Ascending aorta (tissue), 2 donors: ENCODE data around the gene CPN2. TPM values are rescaled to one million over a fixed set of nuclear protein-coding genes. Genes with fewer than 3 reads are reported as not detected.

Experiments
- DNase-seq, 2 donors: peaks; one replicate each; pipeline ENCODE4 v3.0.0-alpha.2; 2019; ENCODE audit warnings: low spot score in 2 of 2
- H3K27ac ChIP-seq, 2 donors: fragments of 200-600 bp; sonication (generic); one replicate each; pipeline ENCODE4 v1.5.1; 2016 to 2017; ENCODE audit warnings: mild to moderate bottlenecking in 1 of 2
- H3K27me3 ChIP-seq: fragments of 200-600 bp; sonication (generic); one replicate; pipeline ENCODE4 v1.5.1; 2017
- H3K36me3 ChIP-seq, 2 donors: fragments of 200-600 bp; sonication (generic); one replicate each; pipeline ENCODE4 v1.5.1; 2016
- H3K4me1 ChIP-seq, 2 donors: fragments of 200-600 bp; sonication (generic); one replicate each; pipeline ENCODE4 v1.5.1; 2016 to 2017; ENCODE audit warnings: mild to moderate bottlenecking in 1 of 2
- H3K4me3 ChIP-seq, 2 donors: fragments of 200-600 bp; sonication (generic); one replicate each; pipeline ENCODE4 v1.5.1; 2016 to 2017; ENCODE audit warnings: mild to moderate bottlenecking in 1 of 2
- H3K9me3 ChIP-seq, 2 donors: fragments of 200-600 bp; sonication (generic); one replicate each; pipeline ENCODE4 v1.5.1; 2016
- intact Hi-C: fragments of 100-400 bp; cut with DNase I; formaldehyde crosslinking; loops from one replicate; pipeline ENCODE4 v1.15.1; 2023
- total RNA-seq: library from RNA; depleted of rRNA; stranded (reverse); fragments of >200 nt; gene quantifications from one replicate; pipeline ENCODE4 v1.1.0, GENCODE V29; 2016
- TF ChIP-seq, protein P1 (sequence below), 3 experiments: fragments of 200-600 bp in 2 of 3; fragments of 450-650 bp in 1 of 3; sonication (generic) in 2 of 3; IDR thresholded peaks; one replicate each; pipeline ENCODE4 v1.5.1; 2016 to 2019; ENCODE audit warnings: antibody characterized with exemption in 3 of 3, mild to moderate bottlenecking in 1 of 3, moderate library complexity in 1 of 3

CPN2 gene
- total RNA-seq, 1 donor from 2014 or later, result not detected

DNA sequence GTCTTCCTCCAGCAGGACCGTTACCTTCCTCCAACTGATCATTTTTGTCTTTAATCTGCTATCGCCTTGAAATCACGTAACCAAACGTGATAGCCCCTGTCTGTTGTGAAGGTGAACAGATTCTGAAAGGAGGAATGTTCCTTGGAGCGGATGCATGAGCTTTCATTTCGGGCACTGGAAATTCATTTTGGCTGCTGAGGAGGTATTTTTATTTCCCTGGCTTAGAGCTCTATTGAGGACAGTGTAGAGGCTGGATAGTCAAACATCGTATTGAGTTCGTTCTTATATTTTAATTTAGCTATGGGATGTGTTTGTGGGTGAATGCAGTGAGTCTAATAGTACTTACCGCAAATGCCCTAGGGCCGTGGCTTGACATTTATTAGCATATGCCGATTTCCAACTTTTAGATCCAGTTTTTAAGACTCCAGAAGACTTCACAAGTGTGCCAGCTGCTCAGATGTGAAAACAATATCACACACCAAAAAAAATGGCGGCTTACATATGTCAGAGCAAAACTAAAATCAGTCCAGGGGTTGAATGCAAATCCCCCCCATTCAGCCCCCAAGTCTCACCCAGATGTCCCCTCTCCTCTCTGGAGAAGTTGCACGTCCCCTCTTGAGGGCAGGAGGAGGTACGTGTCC lies 22.1 kb downstream of the CPN2 start:
- Histone ChIP-seq H3K36me3 (no peaks in the 10 kb centered on the region), H3K9me3 (no peaks in the 10 kb centered on the region), H3K27ac (no peak overlapping the region), H3K4me1 (peaks cover 0 to 5% of the 10 kb centered on the region in 2 donors), H3K4me3 (no peak overlapping the region), H3K27me3 (no peaks in the 10 kb centered on the region)
- DNase-seq, result no peak
- TF ChIP-seq, protein P1, sequence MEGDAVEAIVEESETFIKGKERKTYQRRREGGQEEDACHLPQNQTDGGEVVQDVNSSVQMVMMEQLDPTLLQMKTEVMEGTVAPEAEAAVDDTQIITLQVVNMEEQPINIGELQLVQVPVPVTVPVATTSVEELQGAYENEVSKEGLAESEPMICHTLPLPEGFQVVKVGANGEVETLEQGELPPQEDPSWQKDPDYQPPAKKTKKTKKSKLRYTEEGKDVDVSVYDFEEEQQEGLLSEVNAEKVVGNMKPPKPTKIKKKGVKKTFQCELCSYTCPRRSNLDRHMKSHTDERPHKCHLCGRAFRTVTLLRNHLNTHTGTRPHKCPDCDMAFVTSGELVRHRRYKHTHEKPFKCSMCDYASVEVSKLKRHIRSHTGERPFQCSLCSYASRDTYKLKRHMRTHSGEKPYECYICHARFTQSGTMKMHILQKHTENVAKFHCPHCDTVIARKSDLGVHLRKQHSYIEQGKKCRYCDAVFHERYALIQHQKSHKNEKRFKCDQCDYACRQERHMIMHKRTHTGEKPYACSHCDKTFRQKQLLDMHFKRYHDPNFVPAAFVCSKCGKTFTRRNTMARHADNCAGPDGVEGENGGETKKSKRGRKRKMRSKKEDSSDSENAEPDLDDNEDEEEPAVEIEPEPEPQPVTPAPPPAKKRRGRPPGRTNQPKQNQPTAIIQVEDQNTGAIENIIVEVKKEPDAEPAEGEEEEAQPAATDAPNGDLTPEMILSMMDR (IDR thresholded peaks at IDR 0.05), result no peak
- intact Hi-C loops, result no loop called here

DNA sequence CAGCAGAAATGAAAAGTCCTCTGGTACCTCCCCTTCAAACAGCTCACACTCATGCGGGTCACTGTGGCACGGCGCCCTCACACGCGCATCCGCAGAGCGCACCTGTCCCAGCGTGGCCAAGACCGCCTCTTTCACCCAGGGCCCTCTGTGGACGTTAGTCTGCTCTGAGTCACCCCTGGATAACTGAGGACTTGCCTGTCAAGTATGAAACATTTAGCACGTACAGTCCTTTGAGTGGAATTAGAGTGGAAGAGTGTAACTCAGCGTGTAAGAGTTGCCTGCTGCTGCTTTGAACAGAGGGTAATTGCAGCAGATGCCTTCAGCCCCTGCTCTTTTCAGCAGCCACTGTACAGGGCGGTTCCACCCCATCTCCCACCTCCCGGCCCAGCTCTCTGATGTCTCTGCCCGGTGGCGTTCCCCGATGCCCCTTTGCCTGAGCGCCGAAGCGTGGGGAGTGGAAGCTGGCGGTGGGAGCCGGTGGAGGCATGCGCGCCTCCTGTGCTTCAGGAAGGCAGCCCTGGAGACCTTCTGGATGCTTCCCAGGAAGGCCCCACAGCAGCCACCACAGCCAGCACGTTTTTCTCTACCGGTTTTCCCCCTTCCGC lies 23.0 kb downstream of the CPN2 start:
- Histone ChIP-seq H3K27ac (no peak overlapping the region), H3K4me1 (peaks cover 0 to under 1% of the 10 kb centered on the region in 2 donors), H3K9me3 (no peaks in the 10 kb centered on the region), H3K36me3 (no peaks in the 10 kb centered on the region), H3K4me3 (no peak overlapping the region), H3K27me3 (no peaks in the 10 kb centered on the region)
- TF ChIP-seq, protein P1 (IDR thresholded peaks at IDR 0.05), result no peak
- intact Hi-C loops, result no loop called here
- DNase-seq, result no peak

DNA sequence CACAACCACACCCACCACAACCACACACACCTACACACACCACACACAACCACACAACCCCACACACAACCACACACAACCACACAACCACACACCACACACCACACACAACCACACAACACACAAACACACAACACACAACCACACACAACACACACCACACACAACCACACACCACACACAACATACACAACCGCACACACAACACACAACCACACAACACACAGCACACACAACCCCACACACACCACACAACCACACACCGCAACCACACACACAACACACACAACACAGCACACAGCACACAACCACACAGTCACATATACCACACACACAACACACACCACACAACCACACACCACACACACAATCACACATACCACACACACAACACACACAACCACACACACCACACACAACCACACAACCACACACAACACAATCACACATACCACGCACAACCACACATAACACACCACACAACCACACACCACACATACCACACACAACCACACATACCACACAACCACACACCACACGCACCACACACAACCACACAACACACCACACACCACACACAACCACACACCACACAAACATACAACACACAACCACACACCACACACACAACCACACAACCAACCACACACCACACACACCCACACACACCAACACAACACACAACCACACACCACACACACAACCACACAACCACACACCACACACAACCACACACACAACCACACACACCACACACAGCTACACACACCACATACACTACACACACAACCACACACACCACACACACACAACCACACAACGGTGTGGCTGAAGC lies 23.7 kb downstream of the CPN2 start:
- no peaks in the 10 kb centered on the region for H3K4me1 ChIP-seq
- TF ChIP-seq, protein P1 (IDR thresholded peaks at IDR 0.05), result no peak
- intact Hi-C loops, result no loop called here

DNA sequence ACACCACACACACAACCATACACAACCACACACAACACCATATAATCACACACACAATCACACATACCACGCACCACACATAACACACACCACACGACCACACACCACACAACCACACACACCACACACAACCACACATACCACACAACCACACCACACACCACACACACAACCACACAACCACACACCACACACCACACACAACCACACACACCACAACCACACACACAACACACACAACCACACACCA lies 24.2 kb downstream of the CPN2 start:
- H3K4me3 ChIP-seq, result no peak overlapping the region
- H3K27me3 ChIP-seq, result no peaks in the 10 kb centered on the region
- H3K27ac ChIP-seq, result no peak overlapping the region
- no peaks in the 10 kb centered on the region for H3K9me3 ChIP-seq
- TF ChIP-seq, protein P1 (IDR thresholded peaks at IDR 0.05), result no peak
- no peak for DNase-seq
- H3K36me3 ChIP-seq, result no peaks in the 10 kb centered on the region
- intact Hi-C loops, result no loop called here
- H3K4me1 ChIP-seq, result no peaks in the 10 kb centered on the region

More for the DNA sequence above, 23.7 kb downstream of the CPN2 start:
- no peaks in the 10 kb centered on the region for H3K27me3 ChIP-seq
- DNase-seq, result no peak
- H3K4me3 ChIP-seq, result no peak overlapping the region
- no peak overlapping the region for H3K27ac ChIP-seq
- H3K9me3 ChIP-seq, result no peaks in the 10 kb centered on the region
- H3K36me3 ChIP-seq, result no peaks in the 10 kb centered on the region

DNA sequence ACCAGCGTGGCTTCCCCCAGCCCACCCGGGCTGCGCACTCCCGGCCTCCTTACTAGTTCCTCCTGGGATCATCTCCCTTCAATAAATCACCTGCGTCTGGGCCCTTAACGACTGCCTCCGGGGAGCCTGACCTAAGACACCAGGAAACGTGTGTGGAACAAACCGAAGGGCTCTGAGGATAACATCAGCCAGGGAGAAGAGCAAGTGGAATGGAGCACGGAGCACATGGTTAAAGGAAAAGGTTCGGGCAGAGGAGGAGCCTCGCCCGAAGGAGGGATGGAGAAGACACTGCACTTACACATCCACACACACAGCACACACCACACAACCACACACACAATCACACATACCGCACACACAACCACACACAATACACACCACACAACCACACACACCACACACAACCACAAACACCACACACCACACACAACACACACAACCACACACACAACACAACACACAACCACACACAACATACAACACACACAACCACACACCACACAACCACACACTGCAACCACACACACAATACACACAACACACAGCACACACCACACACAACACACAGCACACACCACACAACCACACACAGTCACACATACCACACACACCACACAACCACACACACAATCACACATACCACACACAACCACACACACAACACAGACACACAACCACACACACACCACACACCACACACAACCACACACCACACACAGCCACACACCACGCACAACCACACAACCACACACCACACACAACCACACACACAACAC lies 24.7 kb downstream of the CPN2 start:
- no peak overlapping the region for H3K27ac ChIP-seq
- intact Hi-C loops, result no loop called here

More for the DNA sequence above, 24.7 kb downstream of the CPN2 start:
- H3K36me3 ChIP-seq, result no peaks in the 10 kb centered on the region
- H3K9me3 ChIP-seq, result no peaks in the 10 kb centered on the region
- TF ChIP-seq, protein P1 (IDR thresholded peaks at IDR 0.05), result no peak
- no peaks in the 10 kb centered on the region for H3K4me1 ChIP-seq
- no peaks in the 10 kb centered on the region for H3K27me3 ChIP-seq
- H3K4me3 ChIP-seq, result no peak overlapping the region
- DNase-seq, result no peak
